ENCODE data around the gene AOPEP. TPM values are rescaled to one million over a fixed set of nuclear protein-coding genes. Genes with fewer than 3 reads are reported as not detected.
A peak's percentile ranks its signal among the peaks of the same experiment; 100 is the strongest.

The AOPEP gene
- total RNA-seq, 1 experiment from 2014 or later, result 79.5 TPM

GRCh38 chr9:95024097-95024671 lies 297.7 kb downstream of the AOPEP start:
- H3K27ac ChIP-seq, result no peak overlapping the region
- no peaks in the 10 kb centered on the region for H3K27me3 ChIP-seq
- no peak for DNase-seq
- no peak overlapping the region for H3K4me3 ChIP-seq
- H3K36me3 ChIP-seq, result peaks cover 57% of the 10 kb centered on the region
- peaks cover 37% of the 10 kb centered on the region for H3K4me1 ChIP-seq
- no peaks in the 10 kb centered on the region for H3K9me3 ChIP-seq (replicated peaks)

DNA sequence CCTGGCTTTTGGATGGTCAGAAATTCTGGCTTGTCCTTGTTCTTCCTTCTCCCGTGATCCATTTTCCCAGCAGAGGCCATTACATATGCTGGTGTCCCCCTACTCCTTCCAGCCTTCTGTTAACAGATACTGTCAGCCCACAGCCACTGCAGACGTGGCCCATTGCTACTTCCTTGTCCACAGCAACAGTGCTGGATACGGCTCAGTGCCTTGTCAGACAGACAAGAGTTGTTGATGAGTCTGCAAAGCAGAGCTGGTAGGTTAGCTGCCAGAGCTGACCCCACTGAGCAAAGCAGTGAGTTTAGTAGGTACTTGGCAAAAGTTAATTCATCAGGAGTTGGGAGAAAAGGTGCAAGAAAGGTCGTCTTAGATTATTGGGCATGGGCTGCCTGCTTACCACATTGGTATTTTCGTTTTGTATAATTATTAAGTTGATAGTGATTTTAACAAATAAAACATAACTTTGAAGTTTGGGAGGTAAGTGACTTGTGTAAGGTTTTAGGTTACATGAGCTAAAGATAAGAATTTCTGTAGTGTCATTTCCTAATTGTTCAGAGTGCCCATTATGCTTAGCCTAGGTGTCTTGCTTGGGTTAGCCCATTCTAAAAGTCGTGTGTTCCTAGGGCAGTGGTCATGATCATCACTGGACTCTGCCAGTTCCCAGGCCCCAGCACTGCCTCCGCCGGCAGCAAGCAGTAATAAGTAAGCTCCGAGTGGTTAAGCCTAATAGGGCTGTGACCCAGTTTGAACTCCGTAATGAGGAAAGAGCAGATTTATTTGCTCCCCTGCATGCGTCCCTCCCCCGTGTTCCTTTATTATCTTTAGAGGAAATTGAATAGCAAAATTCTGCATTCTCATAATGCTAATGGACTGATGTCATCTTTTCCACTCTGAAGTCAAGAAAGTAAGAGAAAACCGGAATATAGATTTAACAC lies 299.0 kb downstream of the AOPEP start:
- no peaks in the 10 kb centered on the region for H3K27me3 ChIP-seq
- peak overlapping the region; percentile 21; the same call in 1 of the 2 replicates for H3K27ac ChIP-seq
- peak; percentile 64 to 73 for DNase-seq
- H3K4me3 ChIP-seq, result no peak overlapping the region
- H3K36me3 ChIP-seq, result peaks cover 47% of the 10 kb centered on the region
- peaks cover 45% of the 10 kb centered on the region for H3K4me1 ChIP-seq
- H3K9me3 ChIP-seq (replicated peaks), result no peaks in the 10 kb centered on the region

DNA sequence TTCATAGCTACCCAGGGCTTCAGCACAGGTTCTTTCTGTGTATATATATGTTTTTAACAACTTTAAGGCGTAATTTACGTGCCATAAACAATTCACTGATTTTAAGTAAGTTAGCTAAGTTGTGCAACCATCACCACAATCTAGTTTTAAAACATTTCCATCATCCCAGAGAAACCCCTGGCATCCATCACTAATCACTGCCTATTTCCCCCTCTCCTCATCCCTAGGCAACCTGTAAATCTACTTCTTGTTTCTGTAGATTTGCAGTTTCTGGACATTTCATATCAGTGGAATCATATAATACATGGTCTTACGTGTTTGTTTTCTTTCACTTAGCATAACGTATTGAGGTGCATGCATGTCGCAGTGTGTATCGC lies 299.6 kb downstream of the AOPEP start:
- Histone ChIP-seq H3K4me3 (no peak overlapping the region), H3K36me3 (peaks cover 45% of the 10 kb centered on the region), H3K27me3 (no peaks in the 10 kb centered on the region), H3K9me3 (replicated peaks) (no peaks in the 10 kb centered on the region), H3K27ac (peak overlapping the region; percentile 21; the same call in 1 of the 2 replicates), H3K4me1 (peaks cover 51% of the 10 kb centered on the region)
- no peak for DNase-seq

- peaks cover 62% of the 10 kb centered on the region for H3K4me1 ChIP-seq
- H3K27ac ChIP-seq, result no peak overlapping the region
- no peaks in the 10 kb centered on the region for H3K9me3 ChIP-seq (replicated peaks)
- no peak overlapping the region for H3K4me3 ChIP-seq
- peaks cover 35% of the 10 kb centered on the region for H3K36me3 ChIP-seq
- H3K27me3 ChIP-seq, result no peaks in the 10 kb centered on the region
- DNase-seq, result peak in 1 of 2 experiments; percentile 54
Observed at GRCh38 chr9:95027914-95028852, 301.7 kb downstream of the AOPEP start.

DNA sequence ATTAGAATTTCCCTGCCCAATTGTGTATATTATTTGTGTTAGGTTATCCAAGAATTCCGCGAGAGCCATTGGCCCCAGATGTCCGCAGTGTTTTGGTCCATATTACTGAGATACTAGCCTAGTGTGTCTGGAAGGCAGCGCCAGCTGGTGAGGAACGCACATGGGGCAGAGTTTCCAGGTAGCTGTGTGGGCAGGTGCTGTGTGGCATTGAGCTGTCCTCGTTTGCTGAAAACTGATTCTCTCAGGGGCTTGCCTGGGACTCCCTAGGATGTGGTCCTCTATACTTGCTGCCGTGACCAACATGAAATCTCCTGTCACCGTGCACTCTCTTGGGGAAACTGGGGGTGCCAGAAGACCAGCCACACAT lies 302.3 kb downstream of the AOPEP start:
- no peak overlapping the region for H3K27ac ChIP-seq

GRCh38 chr9:95029288-95029687 lies 302.8 kb downstream of the AOPEP start:
- DNase-seq, result no peak
- H3K4me3 ChIP-seq, result no peak overlapping the region
- H3K36me3 ChIP-seq, result peaks cover 33% of the 10 kb centered on the region
- H3K4me1 ChIP-seq, result peaks cover 62% of the 10 kb centered on the region
- H3K9me3 ChIP-seq (replicated peaks), result no peaks in the 10 kb centered on the region; the same call in 1 of the 2 replicates
- no peaks in the 10 kb centered on the region for H3K27me3 ChIP-seq
- H3K27ac ChIP-seq, result no peak overlapping the region

More for the DNA sequence above, 302.3 kb downstream of the AOPEP start:
- Histone ChIP-seq H3K36me3 (peaks cover 30% of the 10 kb centered on the region), H3K9me3 (replicated peaks) (no peaks in the 10 kb centered on the region), H3K4me3 (no peak overlapping the region), H3K27me3 (no peaks in the 10 kb centered on the region), H3K4me1 (peaks cover 62% of the 10 kb centered on the region)
- no peak for DNase-seq

DNA sequence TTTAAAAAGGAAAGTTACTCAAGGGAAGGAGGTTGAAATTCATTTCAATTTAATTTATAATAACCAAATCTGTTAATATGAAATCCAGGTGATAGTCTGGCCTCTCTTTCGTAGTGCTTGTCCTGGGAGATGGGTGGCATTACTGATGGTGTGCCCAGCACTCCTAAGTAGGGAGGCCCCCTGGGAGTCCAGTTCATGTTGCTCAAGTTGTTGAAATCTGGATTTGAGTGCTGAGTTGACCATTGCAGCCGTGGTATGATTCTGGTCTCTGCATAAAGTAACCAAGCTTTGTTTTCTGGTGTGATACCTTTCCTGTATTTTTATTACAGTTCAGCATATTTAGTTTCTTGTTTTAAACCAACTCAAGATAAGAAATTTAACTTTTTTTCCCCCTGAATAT lies 303.2 kb downstream of the AOPEP start:
- Histone ChIP-seq H3K4me3 (no peak overlapping the region), H3K4me1 (peaks cover 60% of the 10 kb centered on the region), H3K9me3 (replicated peaks) (no peaks in the 10 kb centered on the region; the same call in 1 of the 2 replicates), H3K36me3 (peaks cover 36% of the 10 kb centered on the region), H3K27me3 (no peaks in the 10 kb centered on the region), H3K27ac (no peak overlapping the region)
- no peak for DNase-seq

DNA sequence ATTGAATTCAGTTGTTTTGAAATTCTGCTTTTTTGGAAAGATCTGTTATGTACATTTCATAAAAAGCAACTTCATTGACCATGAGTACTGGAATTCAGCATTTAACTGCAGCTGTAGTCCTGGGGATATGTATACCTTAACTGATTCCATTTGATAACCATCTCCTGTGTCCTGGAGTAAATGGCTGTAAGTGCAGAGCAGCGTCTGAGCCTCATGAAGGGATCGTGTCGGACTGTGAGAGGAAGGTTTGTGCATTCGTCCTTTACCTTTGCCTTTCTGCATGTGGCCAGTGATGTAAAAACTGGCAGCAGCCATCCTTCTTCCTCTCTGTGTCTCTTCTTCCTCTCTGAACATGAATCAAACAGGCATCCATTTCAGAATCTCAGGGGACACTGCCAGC lies 303.8 kb downstream of the AOPEP start:
- Histone ChIP-seq H3K9me3 (replicated peaks) (no peaks in the 10 kb centered on the region; the same call in 1 of the 2 replicates), H3K27me3 (no peaks in the 10 kb centered on the region), H3K27ac (no peak overlapping the region), H3K4me3 (no peak overlapping the region), H3K36me3 (peaks cover 33% of the 10 kb centered on the region), H3K4me1 (peaks cover 53% of the 10 kb centered on the region)
- DNase-seq, result no peak

DNA sequence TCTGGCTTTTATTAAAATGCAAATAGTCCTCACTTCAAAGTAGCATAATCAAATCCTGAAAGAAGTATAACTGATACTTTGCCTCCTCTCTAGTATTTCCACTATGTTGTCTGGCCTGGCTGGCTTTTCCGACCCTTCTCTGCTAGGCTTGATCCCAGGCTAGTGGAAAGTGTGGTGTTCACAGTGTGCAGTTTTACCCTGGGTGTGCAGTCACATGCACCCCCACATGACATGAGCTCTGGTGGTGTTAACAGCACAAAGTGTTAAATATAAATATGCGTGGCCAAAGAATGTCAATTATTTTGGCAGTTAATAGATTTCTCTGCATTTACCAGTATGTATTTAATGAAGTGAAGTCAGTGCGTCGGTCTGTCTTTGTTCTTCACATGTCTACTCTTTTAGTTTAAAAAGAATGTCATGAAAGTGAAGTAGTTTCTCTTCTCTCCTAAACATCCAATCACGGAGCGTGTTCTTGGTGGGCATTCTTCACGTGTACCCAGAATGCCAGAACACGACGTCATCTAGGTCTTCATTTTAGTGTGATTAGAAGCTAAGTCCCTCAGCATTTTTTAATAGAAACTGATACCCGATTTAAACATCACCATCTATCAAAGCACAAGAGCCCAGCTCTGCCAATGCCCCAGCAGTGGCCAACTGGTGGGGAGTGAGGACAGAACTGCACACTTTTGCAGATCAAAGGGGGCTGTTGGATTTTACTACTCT lies 304.6 kb downstream of the AOPEP start:
- H3K9me3 ChIP-seq (replicated peaks), result no peaks in the 10 kb centered on the region; the same call in 1 of the 2 replicates
- no peaks in the 10 kb centered on the region for H3K27me3 ChIP-seq
- no peak for DNase-seq
- peaks cover 52% of the 10 kb centered on the region for H3K4me1 ChIP-seq
- peak overlapping the region; percentile 7; the same call in 1 of the 2 replicates for H3K27ac ChIP-seq
- H3K36me3 ChIP-seq, result peaks cover 33% of the 10 kb centered on the region
- no peak overlapping the region for H3K4me3 ChIP-seq

DNA sequence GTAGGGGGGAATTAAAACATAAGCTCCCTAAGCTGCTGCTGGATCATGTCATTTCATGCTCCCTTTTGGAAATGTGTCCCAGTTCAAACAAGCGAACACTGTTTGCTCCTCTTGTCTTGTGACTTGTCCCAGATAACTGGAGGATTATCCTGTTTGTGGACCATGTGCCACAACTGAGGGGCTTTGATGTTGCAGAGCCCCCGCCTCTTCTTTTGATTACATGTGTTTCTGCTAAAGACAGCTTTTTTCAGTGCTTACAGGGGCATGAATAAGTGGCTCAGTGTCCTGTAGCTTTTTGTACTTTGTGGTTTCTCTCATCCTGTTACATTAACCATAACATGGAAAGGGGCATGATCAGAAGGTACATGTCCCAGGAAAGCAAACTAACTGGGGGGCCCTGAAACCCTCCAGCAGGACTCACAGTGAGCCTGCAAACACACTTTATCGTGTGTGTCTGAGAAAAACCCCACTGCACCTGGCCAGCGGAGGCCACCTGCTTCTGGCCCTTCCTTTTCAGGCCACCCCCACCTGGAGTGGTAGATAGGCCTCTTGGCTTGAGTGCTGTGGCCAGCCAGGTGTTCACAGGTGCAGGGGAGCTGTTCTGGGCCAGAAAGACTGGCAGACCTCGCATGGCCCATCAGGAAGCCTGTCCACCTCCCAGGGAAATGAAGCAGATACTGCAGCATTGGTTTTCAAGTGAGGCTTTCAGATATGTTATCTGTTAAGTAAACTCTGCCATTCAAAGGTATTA lies 305.4 kb downstream of the AOPEP start:
- H3K36me3 ChIP-seq, result peaks cover 30% of the 10 kb centered on the region
- no peaks in the 10 kb centered on the region for H3K27me3 ChIP-seq
- H3K9me3 ChIP-seq (replicated peaks), result no peaks in the 10 kb centered on the region; the same call in 1 of the 2 replicates
- peak overlapping the region; percentile 7; the same call in 1 of the 2 replicates for H3K27ac ChIP-seq
- H3K4me3 ChIP-seq, result no peak overlapping the region
- DNase-seq, result peak; percentile 25 to 59
- H3K4me1 ChIP-seq, result peaks cover 56% of the 10 kb centered on the region

- peaks cover 61% of the 10 kb centered on the region for H3K4me1 ChIP-seq
- no peak for DNase-seq
Observed at GRCh38 chr9:95032580-95033341, 306.3 kb downstream of the AOPEP start.

GRCh38 chr9:95035846-95036245 lies 309.3 kb downstream of the AOPEP start:
- Histone ChIP-seq H3K4me3 (no peak overlapping the region), H3K9me3 (replicated peaks) (no peaks in the 10 kb centered on the region; the same call in 1 of the 2 replicates), H3K4me1 (peaks cover 41% of the 10 kb centered on the region), H3K36me3 (peaks cover 27% of the 10 kb centered on the region), H3K27me3 (no peaks in the 10 kb centered on the region), H3K27ac (no peak overlapping the region)
- DNase-seq, result peak; percentile 44 to 66

More at GRCh38 chr9:95032580-95033341, 306.3 kb downstream of the AOPEP start:
- no peak overlapping the region for H3K27ac ChIP-seq
- no peaks in the 10 kb centered on the region for H3K27me3 ChIP-seq
- no peak overlapping the region for H3K4me3 ChIP-seq
- peaks cover 30% of the 10 kb centered on the region for H3K36me3 ChIP-seq
- H3K9me3 ChIP-seq (replicated peaks), result no peaks in the 10 kb centered on the region; the same call in 1 of the 2 replicates

GRCh38 chr9:95036676-95037075 lies 310.2 kb downstream of the AOPEP start:
- DNase-seq, result peak in 1 of 2 experiments; percentile 53
- no peak overlapping the region for H3K27ac ChIP-seq

More at GRCh38 chr9:95036676-95037075, 310.2 kb downstream of the AOPEP start:
- Histone ChIP-seq H3K4me1 (peaks cover 33% of the 10 kb centered on the region), H3K36me3 (peaks cover 28% of the 10 kb centered on the region), H3K27me3 (no peaks in the 10 kb centered on the region), H3K9me3 (replicated peaks) (no peaks in the 10 kb centered on the region; the same call in 1 of the 2 replicates), H3K4me3 (no peak overlapping the region)

Data from SJCRH30 (cell line).